NCI-H1092 (cell line): Measurements from ENCODE around the gene NDUFAF3.

Experiments
- DNase-seq: peaks from one replicate; lab custom pipeline; 2025; lab: John Stamatoyannopoulos, UW

Gene NDUFAF3

GRCh38 chr3:49017971-49018706 lies 3.8 kb upstream of the NDUFAF3 start, which contains the start of gene DALRD3:
Gene DALRD3 (minus strand): TSS chr3:49018580. CDS start chr3:49018564, 16 bp downstream.
- DNase-seq, result peak; percentile 59

GRCh38 chr3:49018707-49019006 lies 3.3 kb upstream of the NDUFAF3 start:
- no peak for DNase-seq

- no peak for DNase-seq
These were observed 2.0 kb upstream of the NDUFAF3 start for GRCh38 chr3:49019941-49020329.

- DNase-seq, result no peak
These were observed 1.4 kb upstream of the NDUFAF3 start for GRCh38 chr3:49020330-49021212.

GRCh38 chr3:49021213-49021812 lies 608 bp upstream of the NDUFAF3 start:
- DNase-seq, result peak; percentile 95

- DNase-seq, result no peak
These were observed 809 bp downstream of the NDUFAF3 start for GRCh38 chr3:49022688-49023171.

GRCh38 chr3:49023775-49024174 lies 1.9 kb downstream of the NDUFAF3 start:
- DNase-seq, result no peak

GRCh38 chr3:49024449-49024848 lies 2.5 kb downstream of the NDUFAF3 start:
- no peak for DNase-seq

GRCh38 chr3:49025005-49025792 lies 3.3 kb downstream of the NDUFAF3 start:
- no peak for DNase-seq

GRCh38 chr3:49025793-49026520 lies 4.0 kb downstream of the NDUFAF3 start:
- no peak for DNase-seq

GRCh38 chr3:49026536-49026935 lies 4.6 kb downstream of the NDUFAF3 start:
- DNase-seq, result no peak

GRCh38 chr3:49027634-49028033 lies 5.7 kb downstream of the NDUFAF3 start:
- no peak for DNase-seq

GRCh38 chr3:49028298-49028672 lies 6.4 kb downstream of the NDUFAF3 start:
- no peak for DNase-seq

GRCh38 chr3:49028673-49029562 lies 7.0 kb downstream of the NDUFAF3 start, which contains the start of gene IMPDH2:
Gene IMPDH2 (minus strand): TSS chr3:49029398. CDS start chr3:49029350, 48 bp downstream.
- DNase-seq, result peak; percentile 90

- no peak for DNase-seq
These were observed 7.6 kb downstream of the NDUFAF3 start for GRCh38 chr3:49029563-49029884.

- no peak for DNase-seq
These were observed 8.4 kb downstream of the NDUFAF3 start for GRCh38 chr3:49030321-49030720.

- DNase-seq, result no peak
These were observed 10.9 kb downstream of the NDUFAF3 start for GRCh38 chr3:49032646-49033304.

GRCh38 chr3:49034650-49035049 lies 12.7 kb downstream of the NDUFAF3 start:
- DNase-seq, result no peak

GRCh38 chr3:49035281-49035680 lies 13.4 kb downstream of the NDUFAF3 start:
- no peak for DNase-seq

GRCh38 chr3:49053543-49053942 lies 31.6 kb downstream of the NDUFAF3 start:
- DNase-seq, result no peak
